ENCODE results near the gene ADAMTS13. TPM values are rescaled to one million over a fixed set of nuclear protein-coding genes. Genes with fewer than 3 reads are reported as not detected.
A peak's percentile ranks its signal among the peaks of the same experiment; 100 is the strongest.

The ADAMTS13 gene
- total and polyA plus RNA-seq, 4 donors = 6.5 to 13.3 (median 10.4) TPM

DNA sequence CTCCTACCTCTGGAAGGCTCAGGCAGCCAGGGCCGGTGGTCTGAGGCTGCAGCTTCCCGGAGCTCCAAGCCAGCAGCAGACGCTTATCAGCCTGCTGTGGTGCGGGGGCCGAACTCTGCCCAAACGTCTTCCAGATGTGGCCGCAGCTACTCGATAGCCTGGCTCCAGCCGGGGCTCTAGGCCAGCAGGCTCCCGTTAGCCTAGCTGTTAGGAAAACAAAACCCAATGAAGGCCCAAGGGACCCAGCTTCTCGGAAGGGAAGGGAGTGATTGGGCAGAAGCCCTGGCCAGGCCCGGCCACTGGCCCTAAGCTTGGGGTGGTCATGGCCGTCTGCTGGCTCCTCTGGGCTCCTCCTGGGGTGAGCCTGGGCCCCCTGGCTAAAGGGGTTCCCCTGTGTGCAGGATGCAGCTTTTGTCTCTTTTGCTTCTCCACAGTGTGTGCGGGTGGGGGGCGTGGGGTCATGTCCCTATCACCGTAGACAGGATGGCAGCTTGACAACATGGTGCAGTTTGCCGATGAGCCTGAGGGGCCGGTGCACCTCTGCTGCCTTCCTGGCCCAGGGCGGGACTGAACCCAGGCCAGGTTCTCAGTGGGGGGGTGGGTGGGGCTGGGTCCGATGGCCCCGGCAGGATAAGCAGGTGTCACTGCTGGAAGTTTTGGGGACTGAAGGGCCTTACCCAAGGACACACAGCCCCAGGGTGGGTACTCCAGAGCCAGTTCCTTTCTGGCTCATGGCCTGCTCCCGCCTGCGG is 83.9 kb downstream of the ADAMTS13 start:
- H3K9me3 ChIP-seq (ENCODE audit: control insufficient read depth in 4 of 4, low read length in 3 of 4) = peaks cover 0 to 9% (median 1%) of the 10 kb centered on the region in 4 donors
- H3K27me3 ChIP-seq (ENCODE audit: control insufficient read depth in 4 of 4, insufficient read depth in 4 of 4, low read length in 3 of 4) = no peaks in the 10 kb centered on the region
- H3K4me1 ChIP-seq (ENCODE audit: control insufficient read depth in 4 of 4, insufficient read depth in 4 of 4, low read length in 3 of 4) = peaks cover 14 to 36% (median 24%) of the 10 kb centered on the region in 4 donors
- H3K36me3 ChIP-seq (ENCODE audit: control insufficient read depth in 4 of 4, insufficient read depth in 3 of 4, low read depth in 1 of 4, low read length in 3 of 4) = no peaks in the 10 kb centered on the region
- TF ChIP-seq RAD21 (IDR thresholded peaks at IDR 0.05) (no peak), HNF4G (IDR thresholded peaks at IDR 0.05) (no peak), TAF1 (conservative IDR thresholded peaks at IDR 0.05) (no peak), YY1 (IDR thresholded peaks at IDR 0.05) (no peak)
- no peak for DNase-seq (ENCODE audit: low spot score)
- H3K4me3 ChIP-seq (ENCODE audit: low read depth in 1 of 3, low read length in 3 of 3) = no peak overlapping the region
- WGBS = 71% methylated on average over 23 of the region's 23 CpGs
- peak overlapping the region in 1 of 2 donors; percentile 38 for H3K27ac ChIP-seq (ENCODE audit: low read depth in 1 of 2, low read length in 2 of 2)
- H3K9ac ChIP-seq (ENCODE audit: low read depth in 1 of 2, low read length in 2 of 2) = no peak overlapping the region

- Histone ChIP-seq H3K9me3 (ENCODE audit: control insufficient read depth in 4 of 4, low read length in 3 of 4) (peaks cover 0 to 6% (median 1%) of the 10 kb centered on the region in 4 donors), H3K27me3 (ENCODE audit: control insufficient read depth in 4 of 4, insufficient read depth in 4 of 4, low read length in 3 of 4) (no peaks in the 10 kb centered on the region), H3K27ac (ENCODE audit: low read depth in 1 of 2, low read length in 2 of 2) (peak overlapping the region; percentile 68 to 88), H3K9ac (ENCODE audit: low read depth in 1 of 2, low read length in 2 of 2) (no peak overlapping the region), H3K36me3 (ENCODE audit: control insufficient read depth in 4 of 4, insufficient read depth in 3 of 4, low read depth in 1 of 4, low read length in 3 of 4) (no peaks in the 10 kb centered on the region), H3K4me1 (ENCODE audit: control insufficient read depth in 4 of 4, insufficient read depth in 4 of 4, low read length in 3 of 4) (peaks cover 14 to 36% (median 24%) of the 10 kb centered on the region in 4 donors), H3K4me3 (ENCODE audit: low read depth in 1 of 3, low read length in 3 of 3) (no peak overlapping the region)
- WGBS = 33% methylated on average over 18 of the region's 18 CpGs
- peak; percentile 49 for DNase-seq (ENCODE audit: low spot score)
- TF ChIP-seq CTCF (IDR thresholded peaks at IDR 0.05; ENCODE audit: low read depth, low read length, missing input control) (peak; percentile 3), EGR1 (IDR thresholded peaks at IDR 0.05; ENCODE audit: low read depth in 2 of 2) (peak; percentile 80 to 94), JUND (IDR thresholded peaks at IDR 0.05) (peak; percentile 99), HNF4G (IDR thresholded peaks at IDR 0.05) (no peak), YY1 (IDR thresholded peaks at IDR 0.05) (peak; percentile 82), FOXA1 (IDR thresholded peaks at IDR 0.05) (peak; percentile 85), SP1 (IDR thresholded peaks at IDR 0.05) (peak; percentile 94), TAF1 (conservative IDR thresholded peaks at IDR 0.05) (no peak), RXRA (IDR thresholded peaks at IDR 0.05) (peak; percentile 90 to 95), GABPA (IDR thresholded peaks at IDR 0.05 in 1 of 2, conservative IDR thresholded peaks at IDR 0.05 in 1 of 2) (peak in 1 of 2 donors; percentile 59), ATF3 (IDR thresholded peaks at IDR 0.05) (peak; percentile 98), FOXA2 (IDR thresholded peaks at IDR 0.05) (no peak), RAD21 (IDR thresholded peaks at IDR 0.05) (peak; percentile 54 to 63), HNF4A (conservative IDR thresholded peaks at IDR 0.05) (peak; percentile 75 to 84), NR2F2 (IDR thresholded peaks at IDR 0.05) (peak; percentile 96)
- TF ChIP-seq, protein P1, sequence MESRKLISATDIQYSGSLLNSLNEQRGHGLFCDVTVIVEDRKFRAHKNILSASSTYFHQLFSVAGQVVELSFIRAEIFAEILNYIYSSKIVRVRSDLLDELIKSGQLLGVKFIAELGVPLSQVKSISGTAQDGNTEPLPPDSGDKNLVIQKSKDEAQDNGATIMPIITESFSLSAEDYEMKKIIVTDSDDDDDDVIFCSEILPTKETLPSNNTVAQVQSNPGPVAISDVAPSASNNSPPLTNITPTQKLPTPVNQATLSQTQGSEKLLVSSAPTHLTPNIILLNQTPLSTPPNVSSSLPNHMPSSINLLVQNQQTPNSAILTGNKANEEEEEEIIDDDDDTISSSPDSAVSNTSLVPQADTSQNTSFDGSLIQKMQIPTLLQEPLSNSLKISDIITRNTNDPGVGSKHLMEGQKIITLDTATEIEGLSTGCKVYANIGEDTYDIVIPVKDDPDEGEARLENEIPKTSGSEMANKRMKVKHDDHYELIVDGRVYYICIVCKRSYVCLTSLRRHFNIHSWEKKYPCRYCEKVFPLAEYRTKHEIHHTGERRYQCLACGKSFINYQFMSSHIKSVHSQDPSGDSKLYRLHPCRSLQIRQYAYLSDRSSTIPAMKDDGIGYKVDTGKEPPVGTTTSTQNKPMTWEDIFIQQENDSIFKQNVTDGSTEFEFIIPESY (IDR thresholded peaks at IDR 0.05) = no peak
- TF ChIP-seq, protein P2, sequence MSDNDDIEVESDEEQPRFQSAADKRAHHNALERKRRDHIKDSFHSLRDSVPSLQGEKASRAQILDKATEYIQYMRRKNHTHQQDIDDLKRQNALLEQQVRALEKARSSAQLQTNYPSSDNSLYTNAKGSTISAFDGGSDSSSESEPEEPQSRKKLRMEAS (IDR thresholded peaks at IDR 0.05) = peak; percentile 82
- TF ChIP-seq, protein P3, sequence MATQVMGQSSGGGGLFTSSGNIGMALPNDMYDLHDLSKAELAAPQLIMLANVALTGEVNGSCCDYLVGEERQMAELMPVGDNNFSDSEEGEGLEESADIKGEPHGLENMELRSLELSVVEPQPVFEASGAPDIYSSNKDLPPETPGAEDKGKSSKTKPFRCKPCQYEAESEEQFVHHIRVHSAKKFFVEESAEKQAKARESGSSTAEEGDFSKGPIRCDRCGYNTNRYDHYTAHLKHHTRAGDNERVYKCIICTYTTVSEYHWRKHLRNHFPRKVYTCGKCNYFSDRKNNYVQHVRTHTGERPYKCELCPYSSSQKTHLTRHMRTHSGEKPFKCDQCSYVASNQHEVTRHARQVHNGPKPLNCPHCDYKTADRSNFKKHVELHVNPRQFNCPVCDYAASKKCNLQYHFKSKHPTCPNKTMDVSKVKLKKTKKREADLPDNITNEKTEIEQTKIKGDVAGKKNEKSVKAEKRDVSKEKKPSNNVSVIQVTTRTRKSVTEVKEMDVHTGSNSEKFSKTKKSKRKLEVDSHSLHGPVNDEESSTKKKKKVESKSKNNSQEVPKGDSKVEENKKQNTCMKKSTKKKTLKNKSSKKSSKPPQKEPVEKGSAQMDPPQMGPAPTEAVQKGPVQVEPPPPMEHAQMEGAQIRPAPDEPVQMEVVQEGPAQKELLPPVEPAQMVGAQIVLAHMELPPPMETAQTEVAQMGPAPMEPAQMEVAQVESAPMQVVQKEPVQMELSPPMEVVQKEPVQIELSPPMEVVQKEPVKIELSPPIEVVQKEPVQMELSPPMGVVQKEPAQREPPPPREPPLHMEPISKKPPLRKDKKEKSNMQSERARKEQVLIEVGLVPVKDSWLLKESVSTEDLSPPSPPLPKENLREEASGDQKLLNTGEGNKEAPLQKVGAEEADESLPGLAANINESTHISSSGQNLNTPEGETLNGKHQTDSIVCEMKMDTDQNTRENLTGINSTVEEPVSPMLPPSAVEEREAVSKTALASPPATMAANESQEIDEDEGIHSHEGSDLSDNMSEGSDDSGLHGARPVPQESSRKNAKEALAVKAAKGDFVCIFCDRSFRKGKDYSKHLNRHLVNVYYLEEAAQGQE (IDR thresholded peaks at IDR 0.05) = peak; percentile 79
These were observed 84.5 kb downstream of the ADAMTS13 start for GRCh38 chr9:133506653-133507038.

Data from liver (tissue), 9 donors.